Measurements from ENCODE around the gene ARL4C.

ARL4C gene

DNA sequence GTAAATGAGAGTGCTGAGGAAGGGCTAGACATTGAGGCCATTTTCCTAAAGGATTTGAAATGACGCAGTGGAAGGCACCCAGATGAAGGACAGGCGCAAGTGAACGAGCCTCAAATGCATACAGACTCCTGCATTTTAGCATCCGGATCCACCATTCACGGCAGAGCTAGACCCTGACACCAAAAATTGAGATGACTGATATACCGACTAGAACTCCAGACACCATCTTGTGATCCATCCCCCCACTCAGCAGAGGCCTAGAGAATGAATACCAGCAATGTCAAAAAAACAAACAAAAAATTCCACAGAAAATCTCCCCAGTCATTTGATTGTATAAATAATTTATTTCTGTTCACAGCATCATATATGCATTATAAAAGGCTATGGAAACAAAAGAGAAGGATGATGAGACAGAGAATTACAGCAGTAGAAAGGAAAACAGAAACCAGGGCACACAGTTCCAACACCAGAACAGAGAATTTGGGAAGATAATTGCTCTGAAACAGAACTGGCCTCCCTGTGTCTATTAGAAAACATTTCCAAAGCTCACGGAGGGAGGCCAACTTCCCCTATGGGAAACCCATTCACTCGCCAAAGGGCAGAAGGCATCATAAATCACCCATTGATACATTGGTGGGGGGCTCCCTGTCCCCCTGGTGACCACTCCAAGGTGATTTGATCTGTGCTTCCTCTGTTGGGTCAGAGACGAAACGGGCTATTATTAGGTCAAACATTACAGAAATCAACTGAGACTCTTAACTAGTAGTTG, 4.0 kb downstream of the ARL4C start:
- H3K4me3 ChIP-seq (ENCODE audit: low read length): no peak overlapping the region

DNA sequence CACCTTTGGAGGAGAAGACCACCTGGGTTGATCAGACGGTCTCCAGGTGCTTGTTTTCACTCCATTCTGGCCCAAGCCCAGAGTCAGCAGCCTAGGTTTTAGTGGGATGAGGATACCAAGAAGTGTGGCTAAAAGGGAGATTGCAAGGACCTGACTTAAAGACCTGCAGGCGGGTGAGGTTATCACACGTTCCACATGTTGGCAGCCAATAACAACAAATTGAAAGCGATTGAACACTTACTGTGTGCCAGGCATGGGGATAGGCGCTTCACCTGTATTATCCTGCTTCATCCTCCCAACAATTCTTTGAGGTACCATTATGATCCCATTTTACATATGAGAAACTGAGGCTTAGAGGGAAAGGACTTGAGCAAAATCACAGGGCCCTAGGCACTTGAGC, 5.0 kb downstream of the ARL4C start:
- no peak for TF ChIP-seq ZNF274 (IDR thresholded peaks at IDR 0.05; ENCODE audit: low read depth, low read length)
- H3K4me3 ChIP-seq (ENCODE audit: low read length): no peak overlapping the region

More for the DNA sequence above, 4.0 kb downstream of the ARL4C start:
- TF ChIP-seq ZNF274 (IDR thresholded peaks at IDR 0.05; ENCODE audit: low read depth, low read length): no peak

DNA sequence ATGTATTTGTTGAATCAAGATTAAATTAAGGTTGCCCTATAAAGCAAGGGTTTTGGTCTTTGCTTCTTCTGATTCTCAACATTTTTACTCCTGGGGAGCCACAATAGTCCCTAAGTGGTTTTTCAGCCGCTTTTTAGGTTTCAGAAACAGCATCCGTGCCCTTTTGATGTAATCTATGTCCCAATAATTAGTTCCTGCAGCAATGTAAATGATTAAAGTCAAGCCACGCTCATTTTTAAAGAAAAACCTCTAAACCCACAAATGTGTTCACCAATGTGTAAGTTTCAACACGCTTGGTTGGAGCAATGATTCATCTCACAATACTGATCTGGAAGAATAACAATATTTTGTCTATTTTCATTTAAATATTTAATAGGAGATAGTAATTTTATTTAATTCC, 5.6 kb downstream of the ARL4C start:
- no peak for TF ChIP-seq ZNF274 (IDR thresholded peaks at IDR 0.05; ENCODE audit: low read depth, low read length)

DNA sequence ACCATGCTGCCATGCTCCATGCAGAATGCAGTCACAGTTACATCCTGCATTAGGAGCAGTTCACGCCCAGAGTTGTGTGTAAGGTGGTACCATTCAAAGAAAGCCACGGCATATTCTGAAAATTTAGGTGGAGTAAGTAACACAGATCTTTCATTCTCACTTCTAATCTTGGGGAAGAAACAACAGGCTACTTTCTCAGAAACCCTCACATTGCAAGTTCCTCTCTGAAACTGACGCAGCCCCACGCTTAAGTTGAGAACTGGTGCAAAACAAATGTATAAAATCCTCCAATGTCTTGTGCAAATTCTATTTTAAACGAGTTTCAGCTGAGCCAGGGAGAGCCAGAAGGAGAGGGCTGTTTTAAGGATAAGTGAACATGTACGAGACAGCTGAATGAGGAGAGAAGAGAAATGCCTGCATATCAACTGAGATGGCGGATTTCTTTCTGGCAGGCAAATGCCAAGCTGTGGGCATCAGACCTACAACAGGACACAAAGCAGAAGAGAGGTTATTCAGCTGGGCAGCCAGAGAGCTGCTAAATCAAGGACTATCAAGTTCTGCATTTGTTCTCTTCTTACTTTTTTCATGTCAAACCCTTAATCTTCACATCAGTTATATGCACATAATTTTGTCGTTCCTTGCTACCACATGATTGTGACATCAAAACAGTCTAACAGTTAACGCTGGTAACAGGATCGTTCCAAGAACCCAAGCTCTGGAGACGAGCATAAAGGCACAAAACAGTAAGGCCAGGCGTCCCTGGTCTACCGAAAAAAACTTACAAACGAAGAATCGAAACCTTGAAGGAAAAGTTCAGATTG, 6.4 kb downstream of the ARL4C start:
- TF ChIP-seq ZNF274 (IDR thresholded peaks at IDR 0.05; ENCODE audit: low read depth, low read length): no peak
- H3K4me3 ChIP-seq (ENCODE audit: low read length): no peak overlapping the region

More for the DNA sequence above, 5.6 kb downstream of the ARL4C start:
- no peak overlapping the region for H3K4me3 ChIP-seq (ENCODE audit: low read length)

DNA sequence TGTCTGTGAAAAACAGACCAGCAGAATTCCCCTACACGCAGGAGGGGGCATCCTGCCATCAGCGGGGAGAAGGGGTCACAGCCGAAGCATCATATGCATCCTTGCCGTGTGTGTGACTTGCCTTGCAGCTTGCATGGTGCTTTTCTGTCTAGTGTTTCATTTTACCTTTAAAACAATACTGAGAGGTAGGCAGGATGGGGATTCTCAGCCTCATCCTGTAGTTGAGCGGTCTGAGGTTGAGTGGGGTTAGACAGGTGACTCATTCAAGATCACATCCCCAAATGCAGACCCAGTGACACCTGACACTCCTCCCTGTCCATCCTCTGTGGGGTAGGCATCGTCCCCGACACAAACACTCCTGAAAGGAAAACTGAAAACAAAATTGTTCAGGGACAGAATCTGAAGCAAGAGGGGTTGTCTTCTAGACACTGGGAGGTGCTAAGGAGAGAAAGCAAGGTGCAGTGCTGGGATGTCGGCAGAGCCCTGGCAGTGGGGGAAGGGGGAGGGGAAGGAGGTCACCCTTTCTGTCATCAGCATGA, 7.9 kb downstream of the ARL4C start:
- no peak overlapping the region for H3K4me3 ChIP-seq (ENCODE audit: low read length)
- no peak for TF ChIP-seq ZNF274 (IDR thresholded peaks at IDR 0.05; ENCODE audit: low read depth, low read length)

GRCh38 chr2:234488486-234488885, 8.4 kb downstream of the ARL4C start:
- no peak for TF ChIP-seq ZNF274 (IDR thresholded peaks at IDR 0.05; ENCODE audit: low read depth, low read length)
- H3K4me3 ChIP-seq (ENCODE audit: low read length): no peak overlapping the region

DNA sequence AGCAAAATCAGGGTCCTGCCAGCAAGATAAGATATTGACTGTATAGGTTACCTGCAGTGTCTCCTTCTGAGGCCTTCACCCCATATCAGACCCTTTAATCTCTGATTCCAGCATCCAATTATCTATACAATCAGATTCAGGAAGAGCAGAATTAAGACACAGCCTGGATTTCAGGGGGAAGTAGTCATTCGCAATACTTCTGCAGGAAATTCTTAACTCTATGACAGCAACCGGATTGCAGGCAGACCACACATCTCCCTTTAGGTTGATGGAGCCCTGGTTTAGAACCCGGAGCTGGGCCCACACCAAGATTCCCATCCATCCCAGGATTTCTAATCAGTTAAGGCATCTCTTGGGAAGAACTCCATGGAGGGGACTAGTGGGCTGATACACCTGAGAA, 9.5 kb downstream of the ARL4C start:
- TF ChIP-seq ZNF274 (IDR thresholded peaks at IDR 0.05; ENCODE audit: low read depth, low read length): no peak
- no peak overlapping the region for H3K4me3 ChIP-seq (ENCODE audit: low read length)

- no peak for TF ChIP-seq ZNF274 (IDR thresholded peaks at IDR 0.05; ENCODE audit: low read depth, low read length)
- no peak overlapping the region for H3K4me3 ChIP-seq (ENCODE audit: low read length)
Measured at GRCh38 chr2:234483568-234484251, 13.2 kb downstream of the ARL4C start.

DNA sequence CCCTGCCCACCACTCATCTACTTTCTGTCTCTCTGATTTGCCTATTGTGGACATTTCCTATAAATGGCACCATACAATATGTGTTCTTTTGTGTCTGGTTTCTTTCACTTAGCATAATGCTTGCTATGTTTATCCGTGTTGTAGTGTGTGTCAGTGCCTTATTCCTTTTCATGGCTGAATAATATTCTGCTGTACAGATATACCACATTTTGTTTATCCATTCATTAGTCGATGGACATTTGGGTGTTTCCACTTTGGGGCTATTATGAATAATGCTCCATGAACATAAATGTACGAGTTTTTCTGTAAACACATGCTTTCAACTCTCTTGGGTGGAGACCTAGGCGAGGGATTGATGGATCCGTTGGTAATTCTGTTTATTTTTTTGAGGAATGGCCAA, 15.6 kb downstream of the ARL4C start:
- no peak overlapping the region for H3K4me3 ChIP-seq (ENCODE audit: low read length)
- TF ChIP-seq ZNF274 (IDR thresholded peaks at IDR 0.05; ENCODE audit: low read depth, low read length): no peak

- no peak for TF ChIP-seq ZNF274 (IDR thresholded peaks at IDR 0.05; ENCODE audit: low read depth, low read length)
- H3K4me3 ChIP-seq (ENCODE audit: low read length): no peak overlapping the region
Measured at GRCh38 chr2:234480337-234480736, 16.5 kb downstream of the ARL4C start.

- no peak overlapping the region for H3K4me3 ChIP-seq (ENCODE audit: low read length)
- no peak for TF ChIP-seq ZNF274 (IDR thresholded peaks at IDR 0.05; ENCODE audit: low read depth, low read length)
Measured at GRCh38 chr2:234479465-234479864, 17.4 kb downstream of the ARL4C start.

DNA sequence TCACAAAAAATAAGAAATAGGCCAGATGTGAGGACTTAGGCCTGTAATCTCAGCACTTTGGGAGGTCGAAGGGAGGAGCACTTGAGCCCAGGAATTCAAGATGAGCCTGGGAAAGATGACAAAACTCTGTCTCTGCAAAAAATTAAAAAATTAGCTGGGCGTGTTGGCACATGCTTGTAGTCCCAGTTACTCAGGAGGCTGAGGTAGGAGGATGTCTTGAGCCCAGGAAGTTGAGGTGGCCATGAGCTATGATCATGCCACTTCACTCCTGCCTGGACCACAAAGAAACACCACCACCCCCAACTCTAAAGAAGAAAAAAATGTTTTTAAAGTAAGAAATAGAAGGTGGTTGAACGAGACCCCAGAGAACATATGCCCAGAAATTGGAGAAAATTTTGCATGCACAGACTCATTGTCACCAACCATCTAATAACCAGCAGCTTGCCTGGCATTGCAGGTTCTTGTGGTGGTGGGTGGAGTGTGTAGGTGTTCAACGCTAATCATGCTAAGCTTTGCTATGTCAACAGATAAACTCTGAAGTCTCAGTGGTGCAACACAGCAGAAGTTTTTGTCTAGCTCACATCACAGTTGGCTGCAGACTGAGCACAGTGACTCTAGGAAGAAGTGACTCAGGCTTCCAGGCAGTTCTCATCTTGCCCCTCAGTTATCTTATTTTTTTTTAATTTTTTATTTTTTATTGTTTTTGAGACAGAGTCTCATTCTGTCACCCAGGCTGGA, 18.6 kb downstream of the ARL4C start:
- no peak for TF ChIP-seq ZNF274 (IDR thresholded peaks at IDR 0.05; ENCODE audit: low read depth, low read length)
- no peak overlapping the region for H3K4me3 ChIP-seq (ENCODE audit: low read length)

GRCh38 chr2:234476766-234477165, 20.1 kb downstream of the ARL4C start:
- no peak for TF ChIP-seq ZNF274 (IDR thresholded peaks at IDR 0.05; ENCODE audit: low read depth, low read length)
- no peak overlapping the region for H3K4me3 ChIP-seq (ENCODE audit: low read length)

- H3K4me3 ChIP-seq (ENCODE audit: low read length): no peak overlapping the region
- TF ChIP-seq ZNF274 (IDR thresholded peaks at IDR 0.05; ENCODE audit: low read depth, low read length): no peak
Measured at GRCh38 chr2:234474654-234475053, 22.2 kb downstream of the ARL4C start.

Measured in GM08714 (cell line).